HG02981 (cell line): Measurements from ENCODE around the gene TSPAN3.

Experiments
- ATAC-seq: cut with Tn5 transposase; IDR thresholded peaks from one replicate; pipeline ENCODE4 v1.9.1; 2021; ENCODE audit warnings: mild to moderate bottlenecking, moderate library complexity; ENCODE audit not compliant: unreplicated experiment

TSPAN3 gene

DNA sequence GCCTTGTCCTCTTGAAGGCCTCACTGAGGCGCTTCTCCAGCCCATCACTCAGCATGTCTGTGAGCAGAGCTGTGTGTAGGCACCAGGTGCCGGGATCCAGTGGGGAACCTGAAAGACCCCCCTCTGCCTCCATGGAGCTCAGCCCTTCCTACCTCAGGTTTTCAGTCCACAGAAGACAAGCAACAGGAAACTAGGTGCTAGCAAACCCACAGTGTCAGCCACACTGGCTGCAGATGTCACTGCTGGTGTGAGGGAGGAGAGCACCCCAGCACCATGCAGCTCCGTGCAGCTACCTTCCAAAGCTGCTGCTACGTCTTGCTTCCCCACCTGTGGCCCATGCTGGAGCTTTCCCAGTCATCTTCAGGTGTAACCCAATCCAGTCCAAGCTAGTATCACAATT, 58.0 kb downstream of the TSPAN3 start:
- ATAC-seq = no peak

DNA sequence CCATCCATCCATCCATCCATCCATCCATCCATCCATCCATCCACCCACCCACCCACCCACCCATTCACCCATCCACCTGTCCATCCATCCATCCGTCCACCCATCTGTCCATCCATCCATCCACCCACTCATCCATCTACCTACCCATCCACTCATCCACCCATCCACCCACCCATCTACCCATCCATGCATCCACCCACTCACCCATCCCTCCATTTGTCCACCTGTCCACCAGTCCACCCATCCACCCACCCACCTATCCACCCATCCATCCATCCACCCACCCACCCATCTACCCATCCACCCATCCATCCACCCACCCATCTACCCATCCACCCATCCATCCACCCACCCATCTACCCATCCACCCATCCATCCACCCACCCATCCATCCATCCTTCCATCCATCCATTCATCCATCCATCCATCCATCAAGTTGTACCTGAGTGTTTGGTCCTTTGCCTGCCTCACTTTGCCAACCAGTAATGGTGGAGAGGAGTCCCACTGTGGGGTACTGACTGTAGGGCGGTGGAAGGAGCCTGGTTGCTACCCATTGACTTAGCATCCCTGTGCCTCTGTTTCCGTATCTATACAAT, 58.7 kb downstream of the TSPAN3 start:
- no peak for ATAC-seq

DNA sequence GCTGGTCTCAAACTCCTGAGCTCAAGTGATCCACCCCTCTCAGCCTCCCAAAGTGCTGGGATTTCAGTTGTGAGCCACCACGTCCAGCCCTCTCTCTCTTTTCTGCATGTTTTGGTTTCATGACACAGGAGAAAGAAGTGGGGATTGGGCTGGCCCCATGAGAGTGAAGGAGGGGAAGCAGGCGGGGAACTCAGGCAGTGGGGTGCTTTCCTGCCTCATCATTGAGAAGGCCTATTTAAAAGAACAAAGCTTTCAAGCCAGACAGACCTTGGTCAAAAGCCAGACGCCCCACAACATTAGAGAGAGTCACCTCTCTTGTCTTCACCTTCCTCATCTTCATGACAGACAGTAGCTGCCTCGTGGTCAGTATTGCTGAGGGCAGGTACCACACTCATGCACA, 60.1 kb downstream of the TSPAN3 start:
- no peak for ATAC-seq

DNA sequence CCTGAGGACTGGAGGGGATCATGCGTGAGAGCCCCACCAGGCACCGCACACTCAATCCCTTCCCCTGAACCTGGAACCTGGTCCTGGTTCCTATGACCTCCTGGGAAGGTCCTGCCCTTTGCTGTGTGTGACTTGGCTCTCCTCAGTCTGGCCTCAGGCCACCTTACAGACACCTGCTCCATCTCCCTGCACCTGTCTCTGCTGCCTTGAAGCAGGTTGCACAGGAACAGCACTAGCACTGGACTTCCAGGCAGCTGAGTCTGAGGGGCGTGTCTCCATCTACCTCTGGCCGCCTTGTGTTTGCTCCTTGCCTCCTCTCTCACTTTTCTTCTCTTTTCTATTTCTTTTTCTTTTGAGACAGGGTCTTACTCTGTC, 60.6 kb downstream of the TSPAN3 start:
- no peak for ATAC-seq

DNA sequence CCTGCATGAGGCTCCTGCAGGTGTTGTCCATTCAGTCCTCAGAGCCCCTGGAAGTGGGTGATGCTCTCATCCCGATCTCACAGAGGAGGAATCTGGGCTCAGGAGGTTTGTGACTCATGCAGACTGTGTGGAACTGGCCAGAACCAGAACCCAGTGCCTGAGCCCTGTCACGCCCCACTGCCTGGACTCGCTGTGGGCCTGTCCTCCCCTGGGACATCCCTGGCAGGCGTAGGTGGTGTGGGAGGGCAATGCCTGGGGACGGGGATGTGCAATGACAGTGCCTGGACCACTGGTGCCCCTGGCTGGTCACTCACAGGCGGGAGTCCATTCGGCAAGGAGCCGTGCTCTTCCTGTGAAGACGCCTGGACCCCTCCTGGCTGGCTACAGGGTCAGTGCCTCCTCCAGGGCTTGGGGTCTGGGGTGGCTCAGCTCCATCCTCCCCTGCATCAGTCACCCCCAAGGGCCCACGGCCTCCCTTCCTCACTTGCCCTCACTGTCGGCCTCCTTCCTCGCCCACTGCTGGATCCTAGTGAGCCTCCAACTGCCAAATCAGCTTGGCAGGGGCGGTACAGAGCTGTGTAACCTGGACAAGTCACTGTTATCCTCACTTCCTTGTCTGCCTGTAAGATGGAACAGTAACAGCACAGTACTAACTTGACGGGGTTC, 61.1 kb downstream of the TSPAN3 start:
- no peak for ATAC-seq

DNA sequence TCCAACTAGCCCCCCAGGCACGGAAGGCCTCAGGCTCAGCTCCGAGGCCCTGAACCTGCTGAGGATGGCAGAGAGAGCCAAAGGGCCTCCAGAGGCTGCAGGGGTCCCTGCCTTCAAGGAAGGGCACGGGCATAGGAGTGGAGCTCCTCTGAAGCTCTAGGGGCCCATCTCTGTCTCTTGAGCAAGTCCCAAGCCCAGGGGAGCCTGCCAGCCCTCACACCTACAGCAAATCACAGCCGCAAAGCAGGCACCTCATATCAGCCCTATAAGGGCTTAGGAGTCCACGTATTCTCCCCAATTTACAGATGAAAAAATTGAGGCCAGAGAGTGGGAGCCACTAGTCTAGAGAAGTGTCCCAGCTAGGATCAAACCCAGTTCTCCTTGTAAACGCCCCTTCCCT, 61.7 kb downstream of the TSPAN3 start:
- ATAC-seq = no peak

DNA sequence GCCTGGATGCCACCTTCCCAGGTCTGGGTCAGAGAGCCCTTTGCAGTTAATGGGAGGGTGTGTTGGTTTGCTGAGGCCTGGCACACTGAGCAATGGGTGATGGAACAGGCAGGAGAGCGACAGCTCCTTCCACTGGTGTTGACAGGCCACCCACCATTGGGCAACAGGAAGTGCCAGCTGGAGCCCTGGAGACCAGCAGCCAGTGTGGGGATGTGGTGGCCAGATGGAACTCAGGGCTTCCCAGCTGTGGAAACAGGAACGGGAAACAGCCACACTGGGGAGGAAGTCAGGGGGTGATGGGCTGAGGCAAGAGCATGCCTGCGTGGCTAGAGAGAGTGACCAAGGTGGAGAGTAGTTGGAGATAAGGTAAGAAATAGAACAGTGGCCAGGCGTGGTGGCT, 66.7 kb downstream of the TSPAN3 start:
- ATAC-seq = no peak

DNA sequence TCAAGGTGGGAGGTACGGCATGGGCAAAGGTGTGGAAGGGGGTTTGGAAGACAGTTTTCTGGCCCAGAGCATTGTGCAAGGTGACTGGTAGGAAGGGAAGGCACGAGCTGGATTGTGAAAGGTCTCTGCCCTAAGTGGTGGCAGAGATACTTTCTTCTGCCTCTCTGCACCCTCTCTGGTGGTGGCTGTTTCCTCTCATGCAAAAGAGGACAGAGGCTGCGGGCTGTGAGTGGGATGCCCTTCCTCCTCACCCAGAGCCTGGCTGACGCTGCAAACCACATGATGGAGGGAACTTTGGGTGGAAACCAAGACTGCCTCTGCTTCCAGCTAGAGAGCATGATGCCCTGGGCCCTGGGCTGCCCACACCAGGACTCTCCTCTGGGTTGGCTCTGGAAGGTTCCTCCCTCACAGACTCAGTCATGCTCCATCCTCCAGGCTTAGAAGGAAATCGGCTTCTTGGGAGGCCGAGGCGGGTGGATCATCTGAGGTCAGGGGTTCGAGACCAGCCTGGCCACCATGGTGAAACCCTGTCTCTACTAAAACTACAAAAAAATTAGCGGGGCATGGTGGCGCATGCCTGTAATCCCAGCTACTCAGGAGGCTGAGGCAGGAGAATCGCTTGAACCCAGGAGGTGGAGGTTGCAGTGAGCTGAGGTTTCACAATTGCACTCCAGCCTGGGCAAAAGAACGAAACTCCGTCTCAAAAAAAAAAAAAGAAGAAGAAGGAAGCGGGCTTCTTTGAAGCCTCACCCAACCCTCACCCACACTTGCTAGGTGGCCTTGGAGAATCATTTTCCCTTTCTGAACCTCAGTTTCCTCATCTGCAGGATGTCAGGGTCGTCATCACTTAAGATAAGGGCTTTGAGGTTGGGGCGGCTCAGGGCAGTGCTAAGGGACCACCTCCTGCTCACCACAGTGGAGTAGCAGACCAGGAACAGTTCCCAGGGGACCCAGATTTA, 67.7 kb downstream of the TSPAN3 start:
- peak; percentile 47 for ATAC-seq

DNA sequence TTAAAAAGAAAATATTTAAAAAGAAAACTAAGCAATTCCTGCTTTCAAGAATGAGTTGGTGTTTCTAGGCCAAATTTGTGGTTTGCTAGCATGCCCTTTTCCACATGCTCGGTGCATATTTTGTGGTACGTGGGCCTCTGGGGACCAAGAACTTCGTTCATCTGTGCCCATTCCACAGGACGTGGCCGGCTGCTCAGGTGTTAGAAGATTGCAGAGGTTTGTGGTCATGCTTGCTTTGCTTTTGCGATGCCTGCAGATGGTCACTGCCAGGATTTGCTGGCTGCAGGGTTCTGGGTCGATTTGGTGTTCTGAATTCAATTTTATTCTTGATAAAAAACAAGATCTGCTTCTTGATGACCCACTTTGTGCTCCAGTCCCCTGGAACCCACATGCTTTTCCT, 68.5 kb downstream of the TSPAN3 start:
- ATAC-seq = no peak

DNA sequence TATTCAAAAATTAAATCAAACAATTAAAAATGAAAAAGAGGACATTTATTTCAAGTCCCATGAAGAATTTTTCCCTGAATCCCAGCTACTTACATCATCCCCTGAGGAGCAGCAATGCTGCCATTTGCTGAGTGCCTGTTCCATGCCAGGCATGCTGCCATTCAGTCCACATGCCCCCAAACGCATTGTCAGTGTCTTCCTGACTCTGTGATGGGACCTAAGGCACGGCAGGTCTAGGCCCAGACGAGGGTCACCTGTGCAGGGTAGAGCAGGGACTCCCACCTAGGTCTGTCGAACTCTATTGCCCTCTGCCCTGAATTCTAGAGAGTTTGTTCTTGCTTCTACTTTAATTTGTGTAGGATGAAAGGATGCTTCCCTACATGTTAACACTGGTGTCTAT, 68.9 kb downstream of the TSPAN3 start:
- no peak for ATAC-seq

DNA sequence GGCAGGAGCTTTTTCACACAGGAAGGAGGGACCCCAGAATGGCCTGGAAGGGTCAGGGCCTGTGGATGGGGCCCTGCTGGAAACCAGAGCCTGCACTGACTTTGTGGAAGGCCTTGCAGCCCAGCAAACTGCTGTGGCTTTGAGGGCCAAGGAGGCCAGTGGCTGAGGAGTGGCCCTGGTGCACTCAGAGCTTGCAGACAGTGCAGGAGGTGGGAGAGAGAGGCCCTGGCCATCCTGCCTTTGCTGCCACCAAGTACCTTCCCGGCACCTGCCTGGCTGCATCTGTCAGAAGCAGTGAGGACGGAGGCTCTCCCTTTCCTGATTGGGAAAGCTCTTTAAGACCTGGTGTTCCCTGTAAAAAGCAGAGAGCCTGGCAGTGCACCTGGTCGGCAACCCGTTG, 69.6 kb downstream of the TSPAN3 start:
- no peak for ATAC-seq

DNA sequence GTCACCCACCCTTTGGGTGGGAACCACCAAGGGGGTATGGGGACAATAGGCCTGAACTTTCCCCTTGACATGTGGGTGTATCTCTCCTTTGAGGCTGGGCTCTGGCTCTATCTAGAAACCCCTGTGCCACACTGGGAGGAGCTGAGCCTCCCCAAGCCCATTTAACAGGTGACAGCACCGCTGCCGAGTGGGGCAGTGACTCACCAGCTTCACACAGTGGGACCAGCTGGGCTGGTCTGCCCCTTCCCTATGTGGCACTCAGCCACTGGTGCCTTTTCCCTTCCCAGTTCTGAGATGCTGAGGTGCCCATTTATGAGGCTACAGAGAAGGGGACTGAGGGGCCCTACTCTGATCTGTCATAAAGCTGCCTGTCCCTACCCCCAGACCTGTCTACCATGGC, 70.9 kb downstream of the TSPAN3 start:
- no peak for ATAC-seq

DNA sequence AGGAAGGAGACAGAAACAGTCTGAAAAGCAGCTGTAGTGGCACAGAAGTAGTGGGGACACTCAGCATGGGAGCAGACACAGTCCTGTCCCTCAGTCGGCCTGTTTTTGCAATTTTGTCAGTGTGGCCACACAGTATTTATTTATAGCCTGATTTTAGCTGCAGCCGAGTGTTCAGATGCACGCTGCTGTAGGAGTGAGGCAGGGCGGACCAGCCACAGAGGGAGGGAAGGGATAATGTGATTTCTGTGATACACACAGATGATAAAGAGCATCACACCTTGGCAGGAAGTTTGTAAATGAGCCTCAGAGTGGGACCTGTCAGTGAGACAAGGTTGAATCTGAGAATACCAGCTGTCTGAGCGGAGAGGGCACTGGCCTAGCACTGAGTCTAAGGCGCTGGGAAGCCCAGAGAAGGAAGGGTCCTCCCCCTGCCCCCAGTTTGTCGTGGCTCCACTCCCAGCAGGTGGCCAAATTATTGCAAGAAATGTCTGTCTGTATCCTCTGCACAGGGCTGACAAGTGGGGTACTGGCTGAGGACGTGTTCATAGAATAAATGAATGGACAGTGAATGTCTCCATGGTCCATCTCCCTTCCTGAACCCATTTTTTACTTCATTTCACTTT, 72.1 kb downstream of the TSPAN3 start:
- no peak for ATAC-seq

DNA sequence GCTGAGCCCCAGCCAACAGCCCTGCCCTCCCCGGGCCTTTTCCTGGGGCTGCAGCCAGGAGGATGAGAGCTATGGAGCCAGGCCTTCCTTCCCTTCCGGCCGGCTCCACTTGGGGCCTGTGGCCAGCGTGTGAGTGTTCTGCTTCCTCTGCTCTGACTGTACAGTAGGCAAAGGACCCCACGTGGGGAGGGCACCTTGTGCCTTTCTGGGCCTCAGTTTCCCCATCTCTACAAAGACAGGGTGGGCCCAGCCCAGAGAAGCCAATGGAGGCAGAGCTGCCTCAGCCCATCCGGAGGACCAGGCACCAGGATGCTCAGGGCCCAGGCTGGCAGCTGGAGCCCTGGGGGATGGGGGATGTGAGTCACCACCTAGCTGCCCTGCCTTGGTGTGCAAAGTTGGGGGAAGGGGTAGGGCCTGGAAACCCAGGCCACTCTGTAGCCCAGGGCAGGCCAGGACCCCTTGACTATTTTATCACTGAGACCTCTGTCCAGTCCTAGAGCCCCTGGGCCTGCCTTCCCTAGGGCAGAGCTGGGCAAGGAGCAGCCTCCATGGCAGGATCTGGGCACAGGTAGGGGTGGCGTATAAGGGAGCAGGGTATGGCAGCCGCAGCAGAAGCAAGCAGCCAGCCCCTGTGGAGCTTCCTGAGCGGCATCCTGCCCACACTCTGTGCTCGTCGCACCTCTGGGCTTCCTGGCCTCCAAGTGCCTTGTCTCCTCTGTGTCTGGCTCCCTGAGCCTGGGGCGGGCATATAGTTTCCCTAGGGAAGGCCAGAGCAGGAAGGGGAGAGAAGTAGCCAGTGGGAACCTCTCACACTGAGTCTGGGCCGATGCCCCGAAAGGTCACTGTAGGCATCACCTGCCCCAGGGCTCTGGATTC, 74.1 kb downstream of the TSPAN3 start:
- no peak for ATAC-seq

DNA sequence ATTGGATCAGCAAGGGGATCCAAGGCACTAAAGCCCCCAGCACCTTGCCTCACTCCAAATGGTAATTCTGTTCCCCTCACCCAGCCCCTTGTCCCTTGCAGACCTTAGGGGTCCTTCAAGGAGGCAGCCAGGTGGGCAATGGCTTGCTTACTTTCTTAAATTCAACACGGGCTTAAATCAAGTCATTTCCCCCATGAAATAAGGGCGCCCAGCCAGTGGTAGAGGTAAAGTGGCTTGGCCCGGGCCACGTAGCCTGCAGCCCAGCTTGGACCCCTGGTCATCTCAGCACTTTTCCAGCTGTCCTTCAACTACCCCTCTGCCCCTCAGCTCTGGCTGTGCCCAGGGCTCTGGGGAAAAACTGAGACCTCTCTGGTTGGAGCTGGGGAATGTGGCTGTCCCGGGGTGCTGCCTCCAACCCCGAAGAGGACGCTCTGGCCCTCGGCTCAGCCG, 74.8 kb downstream of the TSPAN3 start:
- no peak for ATAC-seq

DNA sequence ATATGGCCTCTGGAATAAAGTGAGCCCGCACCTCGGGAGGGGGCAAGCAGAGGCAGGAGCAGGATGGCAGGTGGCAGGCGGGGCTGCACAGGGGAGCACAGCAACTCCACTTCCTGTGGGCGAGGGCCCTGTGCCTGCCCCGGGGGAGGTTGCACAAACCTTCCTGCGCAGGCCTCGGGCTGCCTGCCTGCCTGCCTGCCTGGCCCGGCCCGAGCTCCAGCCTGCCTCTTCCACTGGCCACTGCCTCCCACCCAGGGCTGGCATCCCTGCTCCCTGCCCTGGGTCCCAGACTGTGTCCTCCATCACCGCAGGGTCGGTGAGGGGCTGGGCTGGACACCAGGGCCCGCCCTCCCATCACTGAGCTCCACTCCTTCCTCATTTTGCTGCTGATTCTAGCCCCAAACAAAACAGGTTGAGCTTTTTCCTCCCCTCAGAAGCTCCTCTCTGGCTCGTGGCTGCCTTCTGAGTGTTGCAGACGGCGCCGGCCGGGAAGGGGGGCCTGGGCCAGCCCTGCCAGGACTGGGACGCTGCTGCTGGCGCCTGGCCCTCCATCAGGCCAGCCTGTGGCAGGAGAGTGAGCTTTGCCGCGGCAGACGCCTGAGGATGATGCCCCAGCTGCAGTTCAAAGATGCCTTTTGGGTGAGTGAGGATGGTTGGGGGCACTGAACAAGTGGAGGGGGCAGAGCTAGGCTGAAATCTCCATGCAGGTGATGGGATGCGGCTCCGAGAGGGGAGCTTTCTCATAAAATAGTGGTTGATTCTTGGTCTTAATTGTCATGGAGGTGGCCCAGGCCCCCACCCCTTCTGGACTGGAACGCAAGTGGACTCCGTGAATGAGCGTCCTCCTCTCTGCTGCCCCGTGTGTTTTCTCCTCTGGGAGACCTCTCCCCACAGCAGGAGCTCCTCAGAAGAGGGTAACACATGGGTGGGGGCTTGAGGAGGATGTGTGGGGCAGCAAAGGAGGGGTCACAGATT, 75.7 kb downstream of the TSPAN3 start, which contains the start of gene PSTPIP1:
TSS of gene PSTPIP1 (plus strand) at position 156 of the 975 bp plus-strand sequence. CDS start at position 604, 448 bp downstream.
- peak; percentile 63 for ATAC-seq

DNA sequence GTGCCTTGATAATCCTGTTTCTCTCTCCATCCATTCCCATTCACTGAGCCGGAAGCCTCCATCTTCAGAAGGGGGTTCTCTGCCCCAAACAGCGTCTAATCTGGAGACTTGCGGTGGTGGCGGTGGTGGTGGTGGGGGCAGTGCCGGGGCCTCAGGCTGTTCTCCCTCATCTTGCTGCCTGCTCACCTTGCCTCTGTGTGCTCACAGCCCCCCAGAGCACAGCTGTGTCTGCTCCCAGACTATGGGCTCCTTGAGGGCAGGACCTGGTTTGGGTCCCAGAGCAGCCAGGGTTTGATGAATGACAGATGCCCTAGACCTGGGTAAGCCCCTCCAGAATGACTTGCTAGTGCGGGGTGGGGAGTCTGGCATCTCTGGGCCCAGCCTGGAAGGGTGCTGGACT, 76.4 kb downstream of the TSPAN3 start:
- no peak for ATAC-seq

DNA sequence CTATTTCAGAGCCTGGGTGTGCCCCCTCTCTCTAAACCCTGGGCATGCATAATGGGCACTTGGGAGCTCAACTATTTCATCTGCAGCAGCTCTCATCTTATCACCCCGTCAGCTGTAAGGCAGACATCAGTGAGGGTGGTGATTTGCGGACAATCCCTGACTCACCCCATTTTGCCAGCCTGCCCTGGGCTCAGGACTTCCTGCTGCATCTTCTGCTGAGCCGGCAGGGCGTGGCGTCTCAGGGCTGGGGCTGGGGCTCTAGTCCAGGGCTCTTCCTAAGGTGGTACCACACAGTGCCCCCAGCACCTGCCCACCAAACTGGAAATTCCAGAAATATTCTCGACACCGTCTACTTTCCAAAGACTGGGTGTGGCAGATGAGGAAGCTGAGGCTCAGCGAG, 76.9 kb downstream of the TSPAN3 start:
- no peak for ATAC-seq

DNA sequence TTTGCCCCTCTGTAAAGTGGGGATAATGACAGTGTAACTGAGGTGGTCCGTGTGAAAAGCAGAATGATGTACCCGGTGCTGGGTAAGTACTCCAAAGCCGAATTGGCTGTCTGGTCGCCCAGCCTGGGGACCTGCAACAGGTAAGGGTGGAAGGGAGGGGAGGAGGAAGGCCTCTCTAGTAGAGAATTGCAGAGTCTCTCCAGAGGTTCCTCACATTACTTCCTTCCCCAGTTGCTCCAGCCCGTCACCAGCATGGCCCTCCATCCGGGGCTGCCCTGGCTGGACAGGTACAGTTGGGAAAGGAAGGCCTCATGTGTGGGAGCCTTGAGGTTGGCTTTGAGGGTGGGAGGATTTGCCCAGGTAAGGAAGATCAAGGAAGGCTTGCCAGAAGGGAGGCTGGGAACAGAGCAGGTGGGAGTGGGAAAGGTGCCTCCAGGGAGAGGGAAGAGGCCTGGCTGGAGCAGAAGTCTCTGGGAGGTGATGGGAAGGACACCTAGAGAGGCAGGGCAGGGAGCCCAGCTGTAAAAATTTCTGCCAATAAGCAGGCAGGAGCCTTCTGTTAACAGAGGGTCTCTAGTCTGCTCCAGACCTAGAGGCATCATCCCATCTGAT, 77.7 kb downstream of the TSPAN3 start:
- ATAC-seq = no peak
